ENCODE data around the gene PHF12.

PHF12 gene

DNA sequence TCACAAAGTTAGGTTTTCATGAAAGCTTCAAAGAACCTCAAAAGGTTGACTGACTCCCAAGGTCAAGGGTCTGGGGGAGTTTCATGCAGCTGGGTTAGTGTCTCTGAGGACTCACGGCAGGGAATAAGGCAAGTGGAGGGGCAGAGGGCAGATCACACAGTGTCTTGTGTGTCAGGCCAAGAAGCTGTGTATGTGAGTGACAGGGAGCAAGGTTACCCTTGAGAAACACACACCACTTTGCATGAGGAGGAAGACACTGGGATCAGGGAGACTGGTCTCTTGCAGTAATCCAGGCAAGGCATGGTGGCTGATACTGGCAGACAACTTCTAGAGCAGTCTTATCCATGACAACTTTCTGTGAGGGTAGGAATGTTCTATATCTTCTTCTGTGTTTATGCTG, 60.1 kb downstream of the PHF12 start:
- no peak overlapping the region for H3K27ac ChIP-seq (ENCODE audit: low read depth, low read length)
- H3K27me3 ChIP-seq (ENCODE audit: control insufficient read depth, low read length), result no peaks in the 10 kb centered on the region
- H3K36me3 ChIP-seq (ENCODE audit: control insufficient read depth, low read length), result peaks cover 29% of the 10 kb centered on the region
- no peaks in the 10 kb centered on the region for H3K9me2 ChIP-seq (replicated peaks; ENCODE audit: control insufficient read depth, low read length)
- no peaks in the 10 kb centered on the region; the same call in 1 of the 2 replicates for H4K20me1 ChIP-seq (ENCODE audit: control insufficient read depth, insufficient read depth, low read depth, low read length)
- no peaks in the 10 kb centered on the region for H3K9me3 ChIP-seq (ENCODE audit: control insufficient read depth, insufficient read depth, low read length)
- peaks cover 10% of the 10 kb centered on the region for H3F3A ChIP-seq (ENCODE audit: control insufficient read depth, insufficient read depth)
- H3K4me2 ChIP-seq (ENCODE audit: low read length), result no peak overlapping the region
- no peak for TF ChIP-seq EZH2phosphoT487 (IDR thresholded peaks at IDR 0.05; ENCODE audit: borderline replicate concordance, low read length)
- TF ChIP-seq, protein P1, sequence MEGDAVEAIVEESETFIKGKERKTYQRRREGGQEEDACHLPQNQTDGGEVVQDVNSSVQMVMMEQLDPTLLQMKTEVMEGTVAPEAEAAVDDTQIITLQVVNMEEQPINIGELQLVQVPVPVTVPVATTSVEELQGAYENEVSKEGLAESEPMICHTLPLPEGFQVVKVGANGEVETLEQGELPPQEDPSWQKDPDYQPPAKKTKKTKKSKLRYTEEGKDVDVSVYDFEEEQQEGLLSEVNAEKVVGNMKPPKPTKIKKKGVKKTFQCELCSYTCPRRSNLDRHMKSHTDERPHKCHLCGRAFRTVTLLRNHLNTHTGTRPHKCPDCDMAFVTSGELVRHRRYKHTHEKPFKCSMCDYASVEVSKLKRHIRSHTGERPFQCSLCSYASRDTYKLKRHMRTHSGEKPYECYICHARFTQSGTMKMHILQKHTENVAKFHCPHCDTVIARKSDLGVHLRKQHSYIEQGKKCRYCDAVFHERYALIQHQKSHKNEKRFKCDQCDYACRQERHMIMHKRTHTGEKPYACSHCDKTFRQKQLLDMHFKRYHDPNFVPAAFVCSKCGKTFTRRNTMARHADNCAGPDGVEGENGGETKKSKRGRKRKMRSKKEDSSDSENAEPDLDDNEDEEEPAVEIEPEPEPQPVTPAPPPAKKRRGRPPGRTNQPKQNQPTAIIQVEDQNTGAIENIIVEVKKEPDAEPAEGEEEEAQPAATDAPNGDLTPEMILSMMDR (IDR thresholded peaks at IDR 0.05; ENCODE audit: low read depth, low read length, poor library complexity, severe bottlenecking), result no peak
- H3K79me2 ChIP-seq (ENCODE audit: control insufficient read depth, low read length), result peaks cover 35% of the 10 kb centered on the region
- peaks cover 75% of the 10 kb centered on the region for H3K4me1 ChIP-seq (ENCODE audit: control insufficient read depth, low read length)
- H3K4me3 ChIP-seq (ENCODE audit: low read length), result no peak overlapping the region

DNA sequence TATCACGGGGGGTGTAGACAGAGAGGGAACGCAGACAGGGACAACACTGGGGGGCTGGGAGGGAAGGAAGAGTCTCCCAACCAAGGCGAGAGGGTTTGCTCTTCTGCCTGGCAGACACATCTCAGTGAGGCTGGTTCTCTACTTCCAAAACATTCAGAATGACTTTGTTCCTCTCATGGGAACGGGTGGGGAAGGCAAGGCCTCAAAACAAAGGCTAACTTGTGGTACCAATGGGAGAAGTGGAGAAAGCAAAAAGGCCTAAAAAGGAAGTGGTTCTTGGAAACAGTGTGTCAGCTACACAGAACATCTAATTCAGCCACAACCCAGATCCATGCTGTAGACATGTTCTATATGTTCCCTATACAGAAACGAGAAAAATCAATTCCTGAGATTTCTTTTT, 61.3 kb downstream of the PHF12 start:
- no peaks in the 10 kb centered on the region; the same call in 1 of the 2 replicates for H4K20me1 ChIP-seq (ENCODE audit: control insufficient read depth, insufficient read depth, low read depth, low read length)
- TF ChIP-seq EZH2phosphoT487 (IDR thresholded peaks at IDR 0.05; ENCODE audit: borderline replicate concordance, low read length), result no peak
- TF ChIP-seq, protein P1 (IDR thresholded peaks at IDR 0.05; ENCODE audit: low read depth, low read length, poor library complexity, severe bottlenecking), result no peak
- H3K27ac ChIP-seq (ENCODE audit: low read depth, low read length), result no peak overlapping the region

DNA sequence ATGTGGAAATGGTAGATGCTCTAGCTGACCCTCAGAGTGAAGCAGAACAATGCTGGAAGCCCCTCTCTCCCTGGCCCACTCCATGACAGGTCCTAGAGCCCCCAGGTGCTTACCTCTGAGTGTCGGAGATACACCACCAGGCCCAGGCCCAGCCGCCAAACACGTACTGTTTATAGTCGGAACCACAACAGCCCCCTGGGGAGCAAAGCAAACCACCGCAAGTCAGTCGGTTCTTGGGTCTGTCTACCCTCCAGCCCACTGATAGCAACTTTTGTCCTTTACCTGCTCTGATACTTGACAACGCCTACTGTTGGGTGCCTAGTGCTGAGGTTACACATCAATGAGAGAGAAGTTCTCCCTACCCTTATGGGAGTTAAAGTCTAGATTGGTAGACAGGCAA, 62.5 kb downstream of the PHF12 start:
- Histone ChIP-seq H3K4me2 (ENCODE audit: low read length) (peak overlapping the region; percentile 6), H3K4me3 (ENCODE audit: low read length) (no peak overlapping the region), H3K9me3 (ENCODE audit: control insufficient read depth, insufficient read depth, low read length) (no peaks in the 10 kb centered on the region), H3K27me3 (ENCODE audit: control insufficient read depth, low read length) (no peaks in the 10 kb centered on the region), H3K27ac (ENCODE audit: low read depth, low read length) (no peak overlapping the region), H3K36me3 (ENCODE audit: control insufficient read depth, low read length) (peaks cover 21% of the 10 kb centered on the region), H3K4me1 (ENCODE audit: control insufficient read depth, low read length) (peaks cover 56% of the 10 kb centered on the region), H3K9me2 (replicated peaks; ENCODE audit: control insufficient read depth, low read length) (no peaks in the 10 kb centered on the region), H3K79me2 (ENCODE audit: control insufficient read depth, low read length) (peaks cover 18% of the 10 kb centered on the region), H4K20me1 (ENCODE audit: control insufficient read depth, insufficient read depth, low read depth, low read length) (no peaks in the 10 kb centered on the region; the same call in 1 of the 2 replicates), H3F3A (ENCODE audit: control insufficient read depth, insufficient read depth) (peaks cover 7% of the 10 kb centered on the region)
- TF ChIP-seq EZH2phosphoT487 (IDR thresholded peaks at IDR 0.05; ENCODE audit: borderline replicate concordance, low read length), result no peak
- TF ChIP-seq, protein P1 (IDR thresholded peaks at IDR 0.05; ENCODE audit: low read depth, low read length, poor library complexity, severe bottlenecking), result no peak

More for the DNA sequence above, 61.3 kb downstream of the PHF12 start:
- Histone ChIP-seq H3K4me2 (ENCODE audit: low read length) (no peak overlapping the region), H3K36me3 (ENCODE audit: control insufficient read depth, low read length) (peaks cover 24% of the 10 kb centered on the region), H3F3A (ENCODE audit: control insufficient read depth, insufficient read depth) (peaks cover 10% of the 10 kb centered on the region), H3K4me3 (ENCODE audit: low read length) (no peak overlapping the region), H3K9me2 (replicated peaks; ENCODE audit: control insufficient read depth, low read length) (no peaks in the 10 kb centered on the region), H3K27me3 (ENCODE audit: control insufficient read depth, low read length) (no peaks in the 10 kb centered on the region), H3K9me3 (ENCODE audit: control insufficient read depth, insufficient read depth, low read length) (no peaks in the 10 kb centered on the region), H3K4me1 (ENCODE audit: control insufficient read depth, low read length) (peaks cover 66% of the 10 kb centered on the region), H3K79me2 (ENCODE audit: control insufficient read depth, low read length) (peaks cover 23% of the 10 kb centered on the region)
